ENCODE measurements around the gene THAP4.

Gene THAP4

DNA sequence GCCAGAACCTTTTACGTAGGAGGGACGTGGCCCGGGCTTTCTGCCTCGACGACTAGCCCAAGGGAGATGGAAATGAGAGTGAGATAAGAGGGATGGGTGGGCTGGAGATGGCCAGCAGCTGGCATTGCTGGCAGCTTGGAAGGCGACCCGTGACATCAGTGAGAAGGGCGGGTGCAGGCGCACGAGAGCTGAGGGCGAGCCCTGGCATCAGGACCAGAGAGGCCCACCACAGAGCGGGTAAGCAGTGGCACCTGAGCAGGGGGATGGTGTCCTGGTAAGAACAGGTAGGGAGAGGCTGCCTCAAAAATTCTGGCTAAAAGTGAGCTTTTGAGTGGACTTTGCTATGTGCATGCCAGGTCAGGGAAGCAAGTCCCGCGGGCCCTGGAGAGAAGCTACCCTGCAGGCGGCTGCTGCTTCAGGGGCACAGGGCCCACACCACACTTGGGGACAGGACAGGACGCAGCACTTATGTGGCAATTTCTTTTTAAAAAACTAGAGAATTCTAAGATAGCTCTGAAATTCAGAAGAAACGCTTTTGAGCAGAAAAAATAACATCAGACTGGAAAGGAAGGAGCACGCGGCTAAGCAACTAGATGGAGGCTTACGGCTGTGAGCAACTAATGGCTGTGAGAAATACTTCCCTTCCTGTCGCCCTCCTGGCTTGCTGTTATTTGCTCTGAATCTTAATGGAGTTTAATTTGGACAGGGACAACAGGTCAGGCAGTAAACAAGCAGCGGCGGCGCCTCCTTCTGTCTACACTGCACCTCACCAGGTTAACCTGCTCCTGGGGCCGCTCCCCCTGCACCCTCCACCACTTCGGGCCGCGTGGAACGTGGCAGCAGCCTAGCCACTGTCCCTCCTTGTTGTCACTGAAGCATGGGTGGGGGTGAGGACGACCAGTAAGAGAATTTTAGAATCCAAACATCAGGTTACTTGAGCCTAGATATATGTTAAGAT, 20.5 kb downstream of the THAP4 start:
- Mint-ChIP-seq H3K4me1 (peaks cover 39% of the 10 kb centered on the region), H3K36me3 (peaks cover 22% of the 10 kb centered on the region), H3K27me3 (no peaks in the 10 kb centered on the region), H3K4me3 (peak overlapping the region; percentile 60), H3K9me3 (no peaks in the 10 kb centered on the region), H3K27ac (peak overlapping the region; percentile 97)
- no peak for DNase-seq
- CTCF ChIA-PET: no interaction called here

DNA sequence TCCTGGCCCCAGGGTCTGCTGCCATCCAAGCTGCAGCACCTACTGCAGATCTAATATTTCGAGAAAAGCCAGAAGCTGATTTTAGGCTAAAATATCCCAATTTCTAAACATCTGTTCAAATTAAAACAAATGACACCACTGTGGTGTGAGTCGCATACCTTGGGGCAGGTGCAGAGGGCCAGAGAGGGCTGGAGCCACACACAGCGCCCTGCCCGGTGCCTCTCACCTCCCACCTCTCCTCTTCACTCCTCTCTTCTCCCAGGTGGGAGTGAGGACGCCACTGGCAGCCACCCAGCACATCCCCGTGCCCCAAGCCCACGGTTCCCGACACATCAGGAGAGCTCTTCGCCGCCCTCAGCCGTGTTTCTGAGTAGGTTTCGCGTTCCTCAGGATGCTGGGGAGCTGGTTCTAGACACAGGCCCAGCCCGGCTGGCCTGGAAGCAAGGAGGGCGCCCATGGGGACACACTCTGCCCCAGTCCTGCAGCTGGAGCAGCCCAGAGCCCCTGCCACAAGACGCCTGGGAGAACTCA, 21.4 kb downstream of the THAP4 start:
- Mint-ChIP-seq H3K4me1 (peaks cover 41% of the 10 kb centered on the region), H3K36me3 (peaks cover 17% of the 10 kb centered on the region), H3K9me3 (no peaks in the 10 kb centered on the region), H3K4me3 (peak overlapping the region; percentile 60), H3K27me3 (no peaks in the 10 kb centered on the region), H3K27ac (peak overlapping the region; percentile 49)
- no peak for DNase-seq
- CTCF ChIA-PET: no interaction called here

DNA sequence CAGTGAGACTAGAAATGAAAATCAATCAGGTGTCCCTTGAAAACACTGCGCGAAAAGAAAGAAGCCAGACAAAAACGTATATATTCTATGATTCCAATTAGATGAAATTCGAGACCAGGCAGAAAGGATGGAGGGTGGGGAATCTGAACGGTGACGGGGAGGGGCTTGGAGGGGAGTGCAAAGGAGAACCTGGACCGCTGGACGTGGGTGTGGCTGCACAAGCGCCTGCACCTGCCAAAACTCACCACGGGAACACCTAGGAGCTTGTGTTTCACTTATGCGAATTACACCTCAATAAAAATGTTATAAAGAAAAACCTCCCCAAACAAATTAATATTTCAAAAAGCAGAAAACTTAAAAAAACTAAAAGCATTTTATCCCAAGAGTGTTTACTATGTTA, 21.9 kb downstream of the THAP4 start:
- CTCF ChIA-PET: no interaction called here
- peaks cover 44% of the 10 kb centered on the region for H3K4me1 Mint-ChIP-seq
- peak overlapping the region; percentile 33 for H3K27ac Mint-ChIP-seq

DNA sequence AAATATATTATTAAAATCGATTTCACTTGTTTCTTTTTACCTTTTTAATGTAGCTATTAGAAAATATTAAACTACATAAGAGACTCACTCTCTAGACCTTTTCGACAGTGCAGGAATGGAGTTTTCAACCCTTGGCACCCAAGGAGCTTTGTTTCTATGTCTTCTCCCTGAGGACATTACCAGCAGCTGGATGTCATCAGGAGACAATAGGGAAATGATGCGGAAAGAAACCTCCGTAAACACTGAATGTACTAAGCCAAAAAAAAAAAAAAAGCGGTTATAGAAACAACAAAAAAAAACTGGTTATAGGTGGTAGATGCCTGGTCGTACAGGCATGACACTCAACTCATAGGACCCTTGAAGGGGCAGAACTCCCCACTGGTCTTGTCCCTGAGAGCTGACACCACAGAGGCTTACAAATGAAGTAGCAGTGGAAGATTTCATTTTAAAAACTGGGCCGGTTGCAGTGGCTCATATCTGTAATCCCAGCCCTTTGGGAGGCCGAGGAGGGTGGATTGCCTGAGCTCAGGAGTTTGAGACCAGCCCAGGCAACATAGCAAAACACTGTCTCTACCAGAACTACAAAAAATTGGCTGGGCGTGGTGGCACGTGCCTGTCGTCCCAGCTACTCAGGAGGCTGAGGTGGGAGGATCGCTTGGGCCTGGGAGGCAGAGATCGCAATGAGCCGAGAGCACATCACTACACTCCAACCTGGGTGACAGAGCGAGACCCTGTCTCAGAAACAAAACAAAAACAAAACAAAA, 23.8 kb downstream of the THAP4 start:
- no peak overlapping the region for H3K27ac Mint-ChIP-seq
- no peak for DNase-seq
- CTCF ChIA-PET: interaction anchor here (1.4 kb wide), 1 partner anchor 28 kb away, joined by 3 read pairs; no protein-coding TSS in a partner anchor

More for the DNA sequence above, 21.9 kb downstream of the THAP4 start:
- Mint-ChIP-seq H3K27me3 (no peaks in the 10 kb centered on the region), H3K9me3 (no peaks in the 10 kb centered on the region), H3K4me3 (no peak overlapping the region), H3K36me3 (peaks cover 17% of the 10 kb centered on the region)
- no peak for DNase-seq

DNA sequence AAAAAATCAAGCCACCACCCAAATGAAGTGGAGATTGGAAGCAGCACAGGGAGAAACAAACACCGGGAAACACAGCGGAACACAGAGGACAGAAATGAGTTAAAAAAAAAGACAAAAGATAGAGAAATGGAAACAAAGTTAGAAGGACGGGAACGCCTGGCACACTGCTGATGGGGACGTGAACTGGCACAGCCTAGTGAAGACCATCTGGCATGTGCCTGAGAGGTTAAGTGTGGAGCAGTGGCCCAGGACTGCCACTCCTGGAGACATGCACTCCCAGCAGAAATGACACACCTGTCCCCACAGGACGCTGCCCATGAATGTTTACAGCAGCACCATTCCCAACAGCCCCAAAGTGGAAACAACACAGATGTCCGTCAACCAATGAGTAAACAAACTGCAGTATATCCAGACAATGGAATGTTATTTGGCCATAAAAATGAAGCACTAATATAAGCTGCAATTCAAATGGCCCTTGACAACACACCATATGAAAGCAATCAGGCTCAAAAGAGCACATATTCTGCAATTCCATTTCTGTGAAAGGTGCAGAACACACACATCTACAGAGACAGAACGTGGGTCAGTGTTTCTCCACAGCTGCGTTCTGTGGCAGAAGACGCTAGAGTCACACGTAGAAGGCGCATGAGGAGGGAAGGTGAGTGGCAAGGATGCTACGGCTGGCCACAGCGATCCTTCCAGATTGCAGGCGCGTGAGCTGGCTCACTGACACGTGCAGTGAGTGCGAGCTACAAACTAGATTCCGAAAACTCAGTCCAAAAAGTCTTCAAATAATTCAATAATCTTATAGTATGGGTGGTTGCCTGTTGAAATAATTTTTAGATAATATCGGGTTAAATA, 24.6 kb downstream of the THAP4 start:
- Mint-ChIP-seq H3K9me3 (no peaks in the 10 kb centered on the region), H3K27me3 (no peaks in the 10 kb centered on the region), H3K27ac (peak overlapping the region; percentile 62), H3K4me3 (no peak overlapping the region), H3K4me1 (peaks cover 40% of the 10 kb centered on the region), H3K36me3 (peaks cover 13% of the 10 kb centered on the region)
- no peak for DNase-seq
- CTCF ChIA-PET: interaction anchor here (1.4 kb wide), 1 partner anchor 28 kb away, joined by 3 read pairs; no protein-coding TSS in a partner anchor

More for the DNA sequence above, 23.8 kb downstream of the THAP4 start:
- H3K4me1 Mint-ChIP-seq: peaks cover 48% of the 10 kb centered on the region
- no peaks in the 10 kb centered on the region for H3K27me3 Mint-ChIP-seq
- H3K36me3 Mint-ChIP-seq: peaks cover 12% of the 10 kb centered on the region
- no peaks in the 10 kb centered on the region for H3K9me3 Mint-ChIP-seq
- H3K4me3 Mint-ChIP-seq: no peak overlapping the region

DNA sequence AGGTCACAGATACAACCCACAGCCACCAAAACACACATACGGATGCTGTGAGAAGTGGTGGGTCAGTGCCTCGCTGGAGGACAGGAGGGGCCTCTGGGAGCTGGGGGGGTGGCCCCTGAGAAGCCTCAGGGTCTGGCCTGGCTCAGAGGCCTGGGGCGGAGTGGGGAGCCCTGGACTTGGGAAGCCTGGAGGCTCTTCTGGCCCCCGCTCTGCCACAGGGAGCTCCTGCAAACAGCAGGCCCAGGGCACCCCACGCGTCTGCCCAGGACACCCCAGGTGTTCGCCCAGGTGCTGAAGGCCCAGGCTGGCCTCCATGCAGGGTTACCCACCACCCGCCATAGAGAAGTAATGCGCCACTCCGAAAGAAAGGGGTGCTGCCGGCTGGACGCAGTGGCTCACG, 25.9 kb downstream of the THAP4 start:
- Mint-ChIP-seq H3K27ac (peak overlapping the region; percentile 70), H3K36me3 (peaks cover 17% of the 10 kb centered on the region)

DNA sequence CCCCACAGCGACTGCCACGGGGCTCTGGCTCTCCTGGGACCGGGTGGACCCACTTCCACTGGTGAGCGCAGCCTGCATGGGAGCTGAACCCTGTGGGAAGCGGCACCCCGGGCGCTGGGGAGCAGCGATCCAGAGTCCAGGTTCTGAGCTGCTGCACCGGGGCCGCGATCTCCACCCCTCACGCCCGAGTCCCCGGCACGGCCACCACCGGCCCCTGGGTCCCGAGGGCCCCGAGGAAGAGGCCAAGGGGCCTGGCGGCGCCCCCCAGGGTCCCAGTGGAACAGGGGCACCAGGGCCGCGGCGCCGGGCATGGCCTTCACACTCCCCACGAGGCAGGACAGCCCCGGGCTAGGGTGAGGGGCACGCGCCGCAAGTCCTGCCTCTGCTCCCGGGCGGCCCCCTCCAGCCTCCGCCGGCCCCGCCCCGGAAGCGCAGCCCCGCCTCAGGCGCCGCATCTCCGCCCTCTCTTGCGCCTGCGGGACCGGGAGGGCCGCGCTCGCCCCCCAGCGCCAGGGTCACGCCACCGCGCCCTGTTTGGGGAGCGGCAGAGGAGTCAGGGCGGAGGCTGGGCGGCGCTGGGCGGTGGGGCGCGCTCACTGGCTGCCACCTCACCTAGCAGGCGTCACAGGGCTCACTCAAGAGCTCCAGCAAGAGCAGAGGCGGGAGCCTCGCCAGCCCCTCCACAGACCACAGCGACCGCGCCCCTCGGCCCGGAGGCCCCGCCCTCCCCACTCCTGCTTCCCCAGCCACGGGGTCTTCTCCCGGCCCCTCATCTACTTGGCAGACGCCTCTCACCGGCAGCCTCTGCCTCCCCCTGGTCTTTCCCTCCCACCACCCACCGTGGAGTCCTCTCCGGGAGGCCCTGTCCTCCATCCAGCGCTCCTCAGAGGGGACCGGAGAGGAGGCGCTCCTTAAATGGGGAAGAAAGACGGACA, 26.8 kb downstream of the THAP4 start:
- DNase-seq: peak; percentile 95
- Mint-ChIP-seq H3K36me3 (peaks cover 17% of the 10 kb centered on the region), H3K27me3 (no peaks in the 10 kb centered on the region), H3K4me1 (peaks cover 23% of the 10 kb centered on the region), H3K27ac (peak overlapping the region; percentile 85), H3K4me3 (peak overlapping the region; percentile 61), H3K9me3 (no peaks in the 10 kb centered on the region)
- CTCF ChIA-PET: interaction anchor here (0.7 to 1.6 kb wide), 2 partner anchors 49 to 54 kb away, joined by 3 to 4 read pairs; no protein-coding TSS in a partner anchor

More for the DNA sequence above, 25.9 kb downstream of the THAP4 start:
- peak overlapping the region; percentile 36 for H3K4me3 Mint-ChIP-seq
- no peaks in the 10 kb centered on the region for H3K9me3 Mint-ChIP-seq
- H3K4me1 Mint-ChIP-seq: peaks cover 31% of the 10 kb centered on the region
- CTCF ChIA-PET: no interaction called here
- no peaks in the 10 kb centered on the region for H3K27me3 Mint-ChIP-seq
- DNase-seq: no peak

DNA sequence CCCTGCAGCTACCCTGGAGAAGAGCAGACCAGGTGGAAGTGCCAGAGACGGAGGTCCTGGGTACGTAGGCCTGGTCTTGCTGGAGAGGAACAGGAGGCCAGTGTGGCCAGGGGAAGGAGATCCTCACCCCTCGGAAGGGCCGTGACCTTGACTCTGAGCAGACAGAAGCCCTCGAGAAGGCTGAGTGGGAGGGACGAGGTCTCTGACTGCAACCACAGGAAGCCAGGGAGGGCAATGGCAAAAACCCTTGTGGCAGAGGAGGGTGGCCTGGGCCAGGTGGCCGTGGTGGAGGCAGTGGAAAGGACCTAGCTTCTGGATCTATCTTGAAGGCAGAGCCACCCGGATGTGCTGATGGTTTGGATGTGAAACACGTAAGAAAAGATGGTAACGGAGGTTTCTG, 28.1 kb downstream of the THAP4 start:
- CTCF ChIA-PET: interaction anchor here (0.7 kb wide), 2 partner anchors 50 to 375 kb away, joined by 3 read pairs; no protein-coding TSS in a partner anchor
- H3K27ac Mint-ChIP-seq: peak overlapping the region; percentile 8

DNA sequence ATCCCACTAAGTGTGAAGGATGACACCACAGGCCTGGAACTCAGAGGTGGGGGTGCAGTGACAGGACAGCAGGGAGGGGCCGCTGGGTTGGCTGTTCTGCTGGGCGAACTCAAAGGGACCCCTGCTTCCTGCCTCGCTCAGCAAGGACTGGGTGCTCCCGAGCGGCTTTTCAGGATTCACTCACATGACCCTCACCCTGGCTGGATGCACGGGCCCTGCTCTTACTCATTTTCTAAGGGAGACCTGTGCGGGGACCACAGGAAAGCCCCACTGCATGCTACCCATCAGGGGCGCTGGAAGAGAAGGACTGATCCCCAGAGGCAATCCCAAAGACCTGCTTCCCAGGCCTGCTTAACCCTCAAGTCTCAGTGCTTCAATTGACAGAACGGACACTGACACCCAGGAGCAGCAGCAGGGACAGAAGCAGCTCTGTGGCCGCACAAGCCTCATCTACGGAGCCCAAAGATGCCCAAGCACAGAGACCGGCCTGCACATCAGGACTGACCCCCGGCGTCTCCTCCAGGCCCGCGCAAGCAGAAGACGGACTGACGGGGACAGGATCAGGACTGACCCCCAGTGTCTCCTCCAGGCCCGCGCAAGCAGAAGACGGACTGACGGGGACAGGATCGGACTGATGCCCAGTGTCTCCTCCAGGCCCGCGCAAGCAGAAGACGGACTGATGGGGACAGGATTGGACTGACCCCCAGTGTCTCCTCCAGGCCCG, 29.6 kb downstream of the THAP4 start:
- H3K27ac Mint-ChIP-seq: no peak overlapping the region
- DNase-seq: no peak
- no peaks in the 10 kb centered on the region for H3K27me3 Mint-ChIP-seq
- H3K4me1 Mint-ChIP-seq: peaks cover 20% of the 10 kb centered on the region
- no peaks in the 10 kb centered on the region for H3K9me3 Mint-ChIP-seq
- H3K4me3 Mint-ChIP-seq: no peak overlapping the region
- CTCF ChIA-PET: no interaction called here
- H3K36me3 Mint-ChIP-seq: peaks cover 23% of the 10 kb centered on the region

More for the DNA sequence above, 28.1 kb downstream of the THAP4 start:
- DNase-seq: no peak
- no peaks in the 10 kb centered on the region for H3K27me3 Mint-ChIP-seq
- peak overlapping the region; percentile 61 for H3K4me3 Mint-ChIP-seq
- H3K9me3 Mint-ChIP-seq: no peaks in the 10 kb centered on the region
- H3K36me3 Mint-ChIP-seq: peaks cover 18% of the 10 kb centered on the region
- H3K4me1 Mint-ChIP-seq: peaks cover 20% of the 10 kb centered on the region

DNA sequence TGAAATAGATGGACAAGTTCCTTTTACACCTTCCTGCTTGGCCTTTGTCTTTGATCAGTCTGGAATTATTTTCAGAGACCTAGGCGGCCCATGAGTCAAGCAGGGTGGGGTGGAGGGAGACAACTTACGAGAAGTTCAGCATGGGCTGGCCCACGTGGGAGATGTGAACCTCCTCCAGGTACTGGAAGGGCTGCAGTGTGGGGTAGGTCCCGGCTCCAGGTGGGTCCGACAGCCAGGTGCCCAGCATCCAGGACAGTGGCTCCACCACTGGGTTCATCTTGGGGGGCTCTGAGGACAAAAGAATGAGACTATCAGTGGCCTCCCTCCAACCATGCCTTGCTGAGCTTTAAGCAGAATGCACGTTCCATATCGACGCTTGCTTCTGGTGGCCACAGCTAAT, 30.8 kb downstream of the THAP4 start:
- Mint-ChIP-seq H3K27me3 (no peaks in the 10 kb centered on the region), H3K4me1 (peaks cover 20% of the 10 kb centered on the region), H3K27ac (no peak overlapping the region), H3K36me3 (peaks cover 22% of the 10 kb centered on the region), H3K9me3 (no peaks in the 10 kb centered on the region), H3K4me3 (no peak overlapping the region)
- DNase-seq: no peak
- CTCF ChIA-PET: no interaction called here

DNA sequence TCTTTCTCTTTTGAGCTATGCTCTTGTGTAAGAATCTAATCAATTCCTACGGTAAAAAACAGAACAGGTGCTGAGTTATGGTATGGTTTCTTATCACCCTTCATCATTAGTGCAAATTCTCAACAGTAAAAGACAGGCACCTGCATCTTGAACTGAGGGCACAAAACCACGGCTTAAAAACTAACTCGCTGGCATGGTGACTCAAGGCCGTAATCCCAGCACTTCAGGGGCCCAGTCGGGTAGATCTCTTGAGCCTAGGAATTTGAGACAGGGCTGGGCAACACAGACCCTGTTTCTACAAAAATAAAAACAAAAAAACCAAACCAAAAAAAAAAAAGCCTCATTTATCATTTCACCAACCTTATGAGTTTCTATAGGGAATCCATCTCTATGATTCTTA, 33.3 kb downstream of the THAP4 start:
- H3K4me3 Mint-ChIP-seq: no peak overlapping the region
- H3K9me3 Mint-ChIP-seq: no peaks in the 10 kb centered on the region
- H3K36me3 Mint-ChIP-seq: peaks cover 30% of the 10 kb centered on the region
- no peak for DNase-seq
- peaks cover 4% of the 10 kb centered on the region for H3K4me1 Mint-ChIP-seq
- no peaks in the 10 kb centered on the region for H3K27me3 Mint-ChIP-seq
- CTCF ChIA-PET: no interaction called here
- no peak overlapping the region for H3K27ac Mint-ChIP-seq

DNA sequence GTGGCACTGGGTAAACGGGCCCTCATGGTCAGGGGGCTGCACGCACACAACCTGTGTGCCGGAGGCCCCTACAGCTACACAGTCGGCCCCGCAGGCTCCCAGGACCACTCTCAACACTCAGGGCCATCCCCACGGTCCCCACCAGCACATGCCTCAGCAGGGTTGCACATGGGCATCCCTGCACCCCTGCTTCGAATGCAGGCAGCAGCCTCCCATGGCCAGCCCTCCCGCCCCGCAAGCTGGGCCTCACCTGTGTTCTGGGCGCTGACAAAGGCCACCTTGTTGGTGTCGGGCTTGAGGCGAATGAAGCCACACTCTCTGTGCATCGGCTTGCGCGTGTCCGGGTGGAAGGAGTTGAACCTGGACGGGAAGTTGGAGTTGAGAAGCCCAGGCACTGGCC, 34.2 kb downstream of the THAP4 start:
- H3K4me1 Mint-ChIP-seq: no peaks in the 10 kb centered on the region
- no peak overlapping the region for H3K27ac Mint-ChIP-seq
- no peak for DNase-seq
- CTCF ChIA-PET: no interaction called here
- H3K9me3 Mint-ChIP-seq: no peaks in the 10 kb centered on the region
- no peaks in the 10 kb centered on the region for H3K27me3 Mint-ChIP-seq
- H3K4me3 Mint-ChIP-seq: no peak overlapping the region
- peaks cover 24% of the 10 kb centered on the region for H3K36me3 Mint-ChIP-seq
